ENCODE data around the gene LHPP.

LHPP gene

GRCh38 chr10:124658591-124659242, 197.1 kb downstream of the LHPP start:
- no peak for DNase-seq (ENCODE audit: low read depth)

GRCh38 chr10:124659380-124659779, 197.8 kb downstream of the LHPP start:
- no peak for DNase-seq (ENCODE audit: low read depth)

GRCh38 chr10:124660404-124661125, 198.9 kb downstream of the LHPP start:
- DNase-seq (ENCODE audit: low read depth), result no peak

DNA sequence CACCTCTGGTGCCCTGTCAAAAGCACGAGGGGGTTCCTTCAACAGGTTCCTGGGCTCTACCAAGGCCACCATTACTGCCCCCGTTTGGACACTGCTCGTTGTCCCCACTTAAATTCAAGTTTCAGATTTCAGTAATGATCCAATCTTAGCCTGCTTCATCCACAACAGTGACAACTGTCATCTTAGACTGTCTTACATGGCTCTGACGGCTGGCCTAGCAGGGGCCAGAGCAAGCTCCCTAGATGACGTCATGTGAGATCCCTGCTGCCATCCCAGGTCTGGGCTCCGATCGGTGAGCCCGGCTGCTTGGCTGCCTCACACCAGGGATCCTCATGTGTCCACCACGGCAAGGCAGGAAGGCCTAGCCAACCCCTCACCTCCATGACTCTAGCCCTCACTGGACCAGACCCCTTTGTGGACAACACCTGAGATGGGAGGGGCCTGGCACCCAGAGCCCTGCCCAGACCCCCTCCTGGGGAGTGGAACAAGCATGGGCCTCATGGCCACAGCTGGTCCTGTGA, 200.1 kb downstream of the LHPP start:
- DNase-seq (ENCODE audit: low read depth), result no peak

DNA sequence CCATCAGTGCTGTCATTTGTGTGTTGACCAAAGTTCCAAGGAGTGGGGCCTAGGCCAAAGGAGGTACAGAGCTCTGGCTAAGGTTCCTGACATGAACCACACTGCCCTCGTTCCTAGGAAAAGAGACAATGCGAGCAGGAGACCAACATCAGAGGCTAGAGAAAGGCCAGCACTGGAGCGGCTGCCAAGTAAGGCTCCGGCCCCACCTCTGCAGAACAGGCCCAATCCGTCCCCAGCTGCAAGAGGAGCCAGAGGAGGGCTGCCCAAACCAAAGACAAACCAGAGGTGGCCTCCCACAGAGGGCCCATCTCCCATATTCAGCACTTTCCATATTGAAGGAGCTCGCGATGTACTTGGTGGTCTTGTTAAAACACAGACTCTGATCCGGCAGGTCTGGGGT, 201.6 kb downstream of the LHPP start:
- no peak for DNase-seq (ENCODE audit: low read depth)
